ENCODE measurements around the gene CRYBB1.

DNA sequence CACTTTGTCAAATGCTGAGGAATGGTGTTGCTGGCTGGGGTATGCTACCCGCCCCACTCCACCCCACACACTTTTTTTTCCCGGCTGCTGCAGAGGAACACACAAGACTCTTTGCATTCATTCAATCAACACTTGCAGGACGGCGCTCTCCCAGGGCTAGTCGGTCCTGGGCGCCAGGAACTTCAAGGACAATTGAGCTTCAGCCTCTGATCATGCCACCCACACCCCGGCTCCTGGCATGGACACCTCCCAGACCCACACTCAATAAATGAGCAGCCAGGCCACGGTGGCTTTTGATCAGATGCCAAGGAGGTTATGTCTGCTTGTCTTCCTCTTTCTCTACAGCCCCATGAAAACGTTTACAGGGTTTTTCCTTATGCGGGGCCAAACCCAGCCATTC, 47.7 kb downstream of the CRYBB1 start:
- TF ChIP-seq, protein P1, sequence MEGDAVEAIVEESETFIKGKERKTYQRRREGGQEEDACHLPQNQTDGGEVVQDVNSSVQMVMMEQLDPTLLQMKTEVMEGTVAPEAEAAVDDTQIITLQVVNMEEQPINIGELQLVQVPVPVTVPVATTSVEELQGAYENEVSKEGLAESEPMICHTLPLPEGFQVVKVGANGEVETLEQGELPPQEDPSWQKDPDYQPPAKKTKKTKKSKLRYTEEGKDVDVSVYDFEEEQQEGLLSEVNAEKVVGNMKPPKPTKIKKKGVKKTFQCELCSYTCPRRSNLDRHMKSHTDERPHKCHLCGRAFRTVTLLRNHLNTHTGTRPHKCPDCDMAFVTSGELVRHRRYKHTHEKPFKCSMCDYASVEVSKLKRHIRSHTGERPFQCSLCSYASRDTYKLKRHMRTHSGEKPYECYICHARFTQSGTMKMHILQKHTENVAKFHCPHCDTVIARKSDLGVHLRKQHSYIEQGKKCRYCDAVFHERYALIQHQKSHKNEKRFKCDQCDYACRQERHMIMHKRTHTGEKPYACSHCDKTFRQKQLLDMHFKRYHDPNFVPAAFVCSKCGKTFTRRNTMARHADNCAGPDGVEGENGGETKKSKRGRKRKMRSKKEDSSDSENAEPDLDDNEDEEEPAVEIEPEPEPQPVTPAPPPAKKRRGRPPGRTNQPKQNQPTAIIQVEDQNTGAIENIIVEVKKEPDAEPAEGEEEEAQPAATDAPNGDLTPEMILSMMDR (IDR thresholded peaks at IDR 0.05; ENCODE audit: poor library complexity): no peak
- TF ChIP-seq EZH2 (IDR thresholded peaks at IDR 0.05; ENCODE audit: borderline replicate concordance) (no peak), EZH2phosphoT487 (IDR thresholded peaks at IDR 0.05; ENCODE audit: low read depth, severe bottlenecking, unreplicated experiment) (no peak)

Data from hepatocyte (in vitro differentiated cells).